ENCODE results near the gene EPS8L3. TPM values are rescaled to one million over a fixed set of nuclear protein-coding genes. Genes with fewer than 3 reads are reported as not detected.
"Not testable (repeated sequence)": the region's sequence is repeated elsewhere in the genome, so short reads cannot be mapped to it uniquely, and the experiment has no call there.

Gene EPS8L3, protein sequence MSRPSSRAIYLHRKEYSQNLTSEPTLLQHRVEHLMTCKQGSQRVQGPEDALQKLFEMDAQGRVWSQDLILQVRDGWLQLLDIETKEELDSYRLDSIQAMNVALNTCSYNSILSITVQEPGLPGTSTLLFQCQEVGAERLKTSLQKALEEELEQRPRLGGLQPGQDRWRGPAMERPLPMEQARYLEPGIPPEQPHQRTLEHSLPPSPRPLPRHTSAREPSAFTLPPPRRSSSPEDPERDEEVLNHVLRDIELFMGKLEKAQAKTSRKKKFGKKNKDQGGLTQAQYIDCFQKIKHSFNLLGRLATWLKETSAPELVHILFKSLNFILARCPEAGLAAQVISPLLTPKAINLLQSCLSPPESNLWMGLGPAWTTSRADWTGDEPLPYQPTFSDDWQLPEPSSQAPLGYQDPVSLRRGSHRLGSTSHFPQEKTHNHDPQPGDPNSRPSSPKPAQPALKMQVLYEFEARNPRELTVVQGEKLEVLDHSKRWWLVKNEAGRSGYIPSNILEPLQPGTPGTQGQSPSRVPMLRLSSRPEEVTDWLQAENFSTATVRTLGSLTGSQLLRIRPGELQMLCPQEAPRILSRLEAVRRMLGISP
- polyA plus RNA-seq (2013, experiment 1 of 2; ENCODE audit: insufficient read length): not detected
- polyA plus RNA-seq (2013, experiment 2 of 2; ENCODE audit: insufficient read length): not detected

- DNase-seq: no peak
Observed at GRCh38 chr1:109763646-109764415, at the start of gene EPS8L3. Gene EPS8L3 (minus strand): TSS chr1:109763923. CDS start chr1:109761749, 2,174 bp downstream.

GRCh38 chr1:109812691-109813393 is 49.1 kb upstream of the EPS8L3 start:
- DNase-seq: no peak

DNA sequence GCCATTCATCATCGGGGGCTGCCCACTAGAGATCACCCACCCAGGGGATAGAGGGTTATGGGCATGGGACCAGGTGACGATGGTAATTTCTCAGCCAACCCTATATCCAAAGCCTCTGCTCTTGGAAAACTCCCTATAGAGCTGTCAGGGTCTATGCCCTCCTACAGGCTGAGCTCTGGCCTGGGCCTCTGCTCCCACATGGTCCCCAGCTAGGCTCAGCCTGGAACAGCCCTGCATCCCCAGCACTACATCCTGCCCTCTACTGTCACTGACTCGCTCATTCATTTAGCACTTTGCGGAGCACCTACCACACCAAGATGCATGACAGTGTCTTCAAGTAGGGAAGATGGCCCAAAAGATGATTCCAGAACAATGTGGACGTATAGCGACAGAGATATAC is 45.0 kb upstream of the EPS8L3 start:
- no peak for DNase-seq

- peak; percentile 60 for DNase-seq
Observed at GRCh38 chr1:109807822-109808680, 44.3 kb upstream of the EPS8L3 start.

- DNase-seq: no peak
Observed at GRCh38 chr1:109807402-109807801, 43.7 kb upstream of the EPS8L3 start.

DNA sequence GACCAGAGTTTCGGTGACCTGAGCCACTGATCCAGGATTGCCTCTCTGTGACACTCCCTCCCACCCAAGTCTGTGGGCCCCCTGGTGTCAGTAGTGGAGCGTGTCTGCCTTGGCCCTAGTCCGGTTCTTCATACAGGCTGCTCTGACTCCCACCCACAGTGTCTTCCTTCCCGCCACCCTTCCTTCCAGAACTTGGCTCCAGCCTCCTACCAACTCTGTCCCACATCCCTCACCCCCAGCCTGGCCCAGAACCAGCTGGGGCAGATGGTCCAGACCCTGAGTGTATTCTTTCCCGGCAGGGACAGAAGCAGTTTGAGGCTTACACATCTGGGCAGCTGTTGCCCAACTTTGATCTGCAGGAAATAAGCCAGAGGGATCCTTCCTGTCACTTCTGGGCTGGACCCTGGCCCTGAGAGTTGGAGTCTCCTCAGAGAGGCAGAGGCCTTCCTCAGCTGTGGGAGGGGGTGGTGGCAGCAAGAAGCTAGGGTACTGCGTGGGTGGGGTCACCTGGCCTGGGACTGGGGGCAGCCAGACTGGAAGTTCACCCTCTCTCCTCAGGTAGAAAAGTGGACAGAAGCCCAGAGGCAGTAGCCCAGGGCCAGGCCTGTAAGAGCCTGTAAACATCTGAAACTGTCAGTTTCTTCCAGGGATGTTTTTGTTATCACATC is 43.1 kb upstream of the EPS8L3 start:
- no peak for DNase-seq

DNA sequence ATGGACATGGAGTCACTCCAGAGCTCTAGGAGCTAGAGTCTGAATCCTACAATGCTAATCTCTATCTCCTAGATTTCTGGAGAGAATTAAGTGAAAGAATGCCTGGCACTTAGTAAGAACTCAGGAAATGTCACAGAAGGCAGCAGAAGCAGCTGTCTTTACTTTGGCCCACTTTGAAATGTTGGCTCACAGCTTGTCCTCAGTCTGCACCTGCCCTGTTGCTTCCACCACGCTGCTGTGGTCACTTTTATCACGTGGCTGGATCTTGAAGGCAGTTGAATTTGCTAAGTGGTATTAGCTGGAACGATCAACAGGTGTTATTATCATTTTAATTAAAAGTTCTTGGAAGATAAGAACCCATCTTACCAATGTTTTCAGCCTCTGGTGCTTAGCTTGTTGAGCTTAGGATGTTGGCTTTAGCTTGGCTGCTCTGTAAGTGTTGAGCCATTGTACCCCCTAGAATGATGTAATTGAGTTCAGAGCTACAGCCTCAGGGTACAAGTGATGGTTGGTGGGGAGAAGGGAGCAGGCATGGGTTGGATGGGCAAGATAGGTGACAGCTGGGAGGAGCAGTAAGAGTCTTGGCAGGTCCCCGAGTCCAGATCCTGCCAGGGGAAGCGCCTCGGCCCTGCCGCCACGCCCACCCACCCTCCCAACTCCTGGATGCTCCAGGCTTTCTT is 41.9 kb upstream of the EPS8L3 start:
- peak; percentile 45 for DNase-seq

- DNase-seq: no peak
Observed at GRCh38 chr1:109804660-109805059, 40.9 kb upstream of the EPS8L3 start.

DNA sequence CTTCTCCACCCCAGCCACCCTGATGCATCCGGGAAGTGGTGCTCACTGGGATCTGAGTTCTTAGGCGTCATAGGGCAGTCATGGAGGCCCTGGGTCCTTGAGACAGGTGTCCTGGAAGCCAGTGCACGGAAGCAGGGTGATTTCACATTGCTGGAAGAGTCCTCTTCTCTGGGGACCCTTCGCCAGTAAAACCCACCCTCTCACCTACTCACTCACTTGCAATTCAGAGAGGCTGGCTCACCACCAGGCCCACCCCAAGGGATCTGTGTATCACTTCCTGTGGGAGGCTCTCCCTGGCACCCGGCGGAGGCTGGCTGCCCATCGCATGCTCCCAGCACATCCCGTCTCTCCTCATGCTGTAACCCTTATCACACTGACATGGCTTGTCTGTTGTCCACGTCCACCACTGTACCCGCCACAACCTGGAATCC is 40.2 kb upstream of the EPS8L3 start:
- DNase-seq: peak; percentile 29

GRCh38 chr1:109802901-109803561 is 39.3 kb upstream of the EPS8L3 start:
- DNase-seq: no peak

- no peak for DNase-seq
Observed at GRCh38 chr1:109802136-109802900, 38.6 kb upstream of the EPS8L3 start.

GRCh38 chr1:109801791-109802135 is 38.0 kb upstream of the EPS8L3 start:
- no peak for DNase-seq

DNA sequence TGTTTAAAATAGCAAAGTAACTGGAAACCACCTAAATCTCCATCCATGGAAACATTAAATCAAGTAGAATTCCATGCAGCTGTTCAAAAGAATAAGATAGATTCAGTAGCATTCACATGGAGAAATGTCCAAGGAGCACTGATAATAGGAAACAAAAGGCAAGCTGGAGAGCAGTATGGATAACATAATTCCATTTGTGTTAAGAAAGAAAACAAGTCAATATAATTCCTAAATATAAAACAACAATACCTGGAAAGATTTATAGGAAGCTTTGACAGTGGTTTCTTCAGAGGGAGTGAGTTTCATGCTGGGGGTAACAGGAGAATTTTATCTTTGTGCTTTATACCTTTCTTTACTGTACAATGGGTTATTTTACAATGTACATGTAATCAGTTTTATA is 36.6 kb upstream of the EPS8L3 start:
- no peak for DNase-seq

GRCh38 chr1:109799445-109799844 is 35.7 kb upstream of the EPS8L3 start:
- peak; percentile 52 for DNase-seq

GRCh38 chr1:109797303-109797595 is 33.5 kb upstream of the EPS8L3 start:
- not testable (repeated sequence) for DNase-seq

DNA sequence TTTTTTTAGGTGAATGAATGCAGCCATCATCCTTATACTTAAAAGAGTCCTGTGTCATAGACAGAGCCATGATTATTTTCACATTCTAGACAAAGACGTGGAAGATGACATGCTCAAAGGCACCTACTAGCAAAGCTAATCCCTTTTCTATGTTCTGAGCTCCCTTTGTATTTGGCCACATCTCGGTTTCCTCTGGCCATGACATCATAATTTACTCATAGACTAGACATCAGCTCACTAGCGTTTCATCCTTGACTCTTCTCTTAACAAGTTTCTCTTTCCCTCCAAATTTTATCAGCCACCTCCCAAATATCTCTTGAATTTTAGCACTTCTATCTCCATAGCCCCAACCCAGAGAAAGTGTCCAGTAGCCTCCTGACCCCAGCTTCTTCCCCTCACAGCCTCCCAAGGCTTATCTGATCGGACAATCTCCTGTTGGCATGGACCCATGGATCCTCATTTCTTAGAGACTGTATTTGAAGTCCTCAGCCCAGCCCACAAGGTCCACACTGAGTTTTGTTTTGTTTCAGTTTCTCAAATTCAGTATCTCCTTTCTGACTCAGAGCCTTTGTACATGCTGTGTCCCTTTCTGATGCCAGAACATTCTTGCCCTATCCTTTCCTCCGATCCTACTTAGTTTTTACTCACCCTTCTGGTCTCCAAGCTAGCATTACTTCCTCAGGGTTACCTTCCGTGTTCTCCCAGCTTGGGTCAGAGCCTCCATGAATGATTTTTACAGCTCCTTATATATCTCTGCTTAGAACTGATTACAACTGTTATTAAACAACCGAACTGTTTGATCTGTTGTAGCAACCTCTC is 33.0 kb upstream of the EPS8L3 start:
- no peak for DNase-seq

GRCh38 chr1:109794319-109795132 is 30.8 kb upstream of the EPS8L3 start:
- DNase-seq: no peak

Measured in fibroblast of skin of scalp (primary cell).